BLaER1 (cell line): ENCODE data around the gene ZNF254.
"Not testable (repeated sequence)": the region's sequence is repeated elsewhere in the genome, so short reads cannot be mapped to it uniquely, and the experiment has no call there.

Experiments
- H3K27ac ChIP-seq: shearing (Covaris generic); formaldehyde crosslinking; 2 replicates; pipeline ENCODE4 v1.8.1; 2022
- H3K27me3 ChIP-seq: shearing (Covaris generic); formaldehyde crosslinking; 2 replicates; pipeline ENCODE4 v1.8.1; 2022
- H3K36me3 ChIP-seq: shearing (Covaris generic); formaldehyde crosslinking; 2 replicates; pipeline ENCODE4 v1.8.1; 2022
- H3K4me1 ChIP-seq: shearing (Covaris generic); formaldehyde crosslinking; 2 replicates; pipeline ENCODE4 v1.8.1; 2022
- H3K4me2 ChIP-seq: shearing (Covaris generic); formaldehyde crosslinking; 2 replicates; pipeline ENCODE4 v1.8.1; 2022
- H3K4me3 ChIP-seq: shearing (Covaris generic); formaldehyde crosslinking; 2 replicates; pipeline ENCODE4 v1.8.1; 2022
- H3K9ac ChIP-seq: shearing (Covaris generic); formaldehyde crosslinking; 2 replicates; pipeline ENCODE4 v1.8.1; 2022
- H3K9me3 ChIP-seq: shearing (Covaris generic); formaldehyde crosslinking; 2 replicates; pipeline ENCODE4 v1.8.1; 2022
- H4K20me1 ChIP-seq: shearing (Covaris generic); formaldehyde crosslinking; 2 replicates; pipeline ENCODE4 v1.8.1; 2022
- Cebpa-rat ChIP-seq: shearing (Covaris generic); IDR thresholded peaks from 2 replicates; pipeline ENCODE4 v1.8.1; 2022

Gene ZNF254

DNA sequence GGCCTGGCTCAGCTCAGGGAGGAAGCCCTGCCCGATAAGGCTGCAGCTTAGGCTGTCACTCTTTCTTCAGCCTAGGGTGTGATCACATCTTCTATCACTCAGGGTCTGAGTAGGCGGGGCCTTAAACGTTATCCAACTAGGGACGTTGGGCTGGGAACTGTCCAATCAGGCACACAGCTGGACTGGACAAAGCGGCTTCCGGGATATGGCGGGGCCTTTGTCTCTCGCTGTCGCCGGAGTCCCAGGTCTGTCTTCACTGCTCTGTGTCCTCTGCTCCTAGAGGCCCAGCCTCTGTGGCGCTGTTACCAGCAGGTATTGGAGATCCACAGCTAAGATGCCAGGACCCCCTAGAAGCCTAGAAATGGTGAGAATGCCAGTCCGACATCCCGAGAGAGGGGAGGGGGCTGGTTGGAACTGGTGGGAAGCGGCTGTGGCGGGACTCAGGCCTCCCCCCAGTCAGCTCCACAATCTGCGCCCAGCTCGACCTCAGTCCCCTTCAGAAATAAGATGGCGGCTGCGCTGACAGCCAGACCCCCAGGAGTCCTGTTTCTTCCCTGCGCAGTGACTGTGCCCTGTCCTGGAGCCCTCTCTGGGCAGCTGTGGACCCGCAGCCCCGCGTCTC lies at the start of gene ZNF254:
ZNF254 (plus strand) TSS at position 214 of the 622 bp plus-strand sequence; CDS start at position 335, 121 bp downstream.
- H3K4me2 ChIP-seq, result peak within 1 kb of the TSS; percentile 77
- peak within 1 kb of the TSS; percentile 89 for H3K4me3 ChIP-seq
- no peaks in the 10 kb centered on the region for H3K27me3 ChIP-seq
- H3K4me1 ChIP-seq, result peaks cover 15% of the 10 kb centered on the region
- peak within 1 kb of the TSS; percentile 98 for H3K27ac ChIP-seq
- no peaks in the 10 kb centered on the region for H4K20me1 ChIP-seq
- peak within 1 kb of the TSS; percentile 99 for H3K9ac ChIP-seq
- peaks cover 41% of the 10 kb centered on the region for H3K36me3 ChIP-seq
- TF ChIP-seq Cebpa-rat, result no peak
- H3K9me3 ChIP-seq, result peaks cover 39% of the 10 kb centered on the region

DNA sequence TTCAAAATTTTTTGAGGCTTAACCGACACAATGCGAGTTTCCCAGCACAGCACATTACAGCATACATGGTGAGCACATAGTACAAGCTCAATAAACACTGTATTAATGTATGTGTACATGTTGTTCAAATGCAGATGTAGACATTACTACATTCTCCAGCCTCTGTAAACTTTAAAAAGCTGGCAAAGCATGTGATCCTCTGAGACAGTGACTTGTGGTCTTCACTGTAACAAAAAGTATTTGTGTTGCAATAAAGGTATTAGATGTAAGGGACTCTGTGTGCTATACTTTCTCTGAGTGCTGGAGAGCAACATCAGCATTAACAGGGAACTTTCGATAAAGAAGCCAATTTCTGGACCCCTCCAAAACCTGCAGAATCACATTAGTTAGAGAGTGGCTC lies 46.4 kb upstream of the ZNF254 start:
- no peak overlapping the region for H3K9ac ChIP-seq
- H3K4me2 ChIP-seq, result no peak overlapping the region
- H3K27ac ChIP-seq, result no peak overlapping the region
- no peaks in the 10 kb centered on the region for H3K27me3 ChIP-seq
- no peak overlapping the region for H3K4me3 ChIP-seq
- no peak for TF ChIP-seq Cebpa-rat
- H3K36me3 ChIP-seq, result peaks cover 88% of the 10 kb centered on the region
- H4K20me1 ChIP-seq, result peaks cover 91% of the 10 kb centered on the region
- H3K9me3 ChIP-seq, result peaks cover 52% of the 10 kb centered on the region
- peaks cover 11% of the 10 kb centered on the region for H3K4me1 ChIP-seq

DNA sequence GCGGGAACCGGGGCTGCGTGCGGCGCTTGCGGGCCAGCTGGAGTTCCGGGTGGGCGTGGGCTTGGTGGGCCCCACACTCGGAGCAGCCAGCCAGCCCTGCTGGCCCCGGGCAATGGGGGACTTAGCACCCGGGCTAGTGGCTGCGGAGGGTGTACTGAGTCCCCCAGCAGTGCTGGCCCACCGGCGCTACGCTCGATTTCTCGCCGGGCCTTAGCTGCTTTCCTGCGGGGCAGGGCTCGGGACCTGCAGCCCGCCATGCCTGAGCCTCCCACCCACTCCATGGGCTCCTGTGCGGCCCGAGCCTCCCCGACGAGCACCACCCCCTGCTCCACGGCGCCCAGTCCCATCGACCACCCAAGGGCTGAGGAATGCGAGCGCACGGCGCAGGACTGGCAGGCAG lies 45.7 kb upstream of the ZNF254 start:
- H4K20me1 ChIP-seq, result peaks cover 91% of the 10 kb centered on the region
- not testable (repeated sequence) for H3K9ac ChIP-seq, H3K4me1 ChIP-seq, H3K4me2 ChIP-seq, H3K4me3 ChIP-seq, H3K27me3 ChIP-seq, H3K27ac ChIP-seq
- peaks cover 46% of the 10 kb centered on the region for H3K9me3 ChIP-seq
- H3K36me3 ChIP-seq, result peaks cover 88% of the 10 kb centered on the region

DNA sequence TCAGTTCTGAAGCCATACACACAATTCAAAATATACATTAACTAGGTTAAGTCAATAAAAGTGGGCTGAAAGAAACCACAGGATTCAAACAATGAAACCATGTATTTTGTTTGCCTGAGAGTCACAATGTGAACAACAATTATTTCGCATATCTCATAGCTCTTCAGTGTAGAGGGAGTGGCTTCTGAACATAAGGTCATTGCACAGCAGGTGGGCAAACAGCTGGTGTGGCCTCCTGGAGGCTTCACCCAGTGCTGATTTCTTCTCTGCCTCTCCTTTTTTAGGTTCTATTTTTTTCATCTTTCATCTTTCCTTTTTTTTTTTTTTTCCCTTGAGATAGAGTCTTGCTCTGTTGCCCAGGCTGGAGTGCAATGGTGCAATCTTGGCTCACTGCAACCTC lies 40.4 kb upstream of the ZNF254 start:
- TF ChIP-seq Cebpa-rat, result no peak
- Histone ChIP-seq H3K9me3 (no peaks in the 10 kb centered on the region; the same call in 1 of the 2 replicates), H3K4me3 (no peak overlapping the region), H3K36me3 (peaks cover 91% of the 10 kb centered on the region), H4K20me1 (peaks cover 79% of the 10 kb centered on the region), H3K4me2 (no peak overlapping the region), H3K9ac (no peak overlapping the region), H3K4me1 (no peaks in the 10 kb centered on the region), H3K27ac (no peak overlapping the region), H3K27me3 (no peaks in the 10 kb centered on the region)

DNA sequence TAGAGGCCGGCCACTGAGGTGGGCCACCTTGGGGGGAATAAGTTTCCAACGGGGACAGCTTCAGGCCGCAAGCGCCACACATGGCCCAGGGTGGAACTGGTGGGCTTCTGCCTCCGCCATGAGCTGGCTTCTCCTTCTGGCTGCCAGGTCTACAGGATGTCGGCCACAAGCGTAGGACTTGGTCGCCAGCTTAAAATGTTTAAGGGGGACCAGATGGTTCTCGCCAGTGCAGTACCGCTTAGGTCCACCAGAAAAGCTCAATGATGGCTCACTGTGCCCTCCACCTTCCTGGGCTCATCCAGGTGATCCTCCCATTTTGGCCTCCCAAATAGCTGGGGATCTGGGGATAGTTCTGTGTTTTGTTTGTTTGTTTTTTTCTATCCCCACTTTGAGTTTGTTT lies 38.7 kb upstream of the ZNF254 start:
- Histone ChIP-seq H4K20me1 (peaks cover 71% of the 10 kb centered on the region), H3K36me3 (peaks cover 96% of the 10 kb centered on the region), H3K4me1 (no peaks in the 10 kb centered on the region), H3K9me3 (no peaks in the 10 kb centered on the region), H3K27me3 (no peaks in the 10 kb centered on the region), H3K4me2 (no peak overlapping the region), H3K27ac (no peak overlapping the region), H3K9ac (no peak overlapping the region), H3K4me3 (no peak overlapping the region)
- TF ChIP-seq Cebpa-rat, result no peak

- Histone ChIP-seq H3K4me2 (no peak overlapping the region), H3K4me3 (no peak overlapping the region), H3K27ac (no peak overlapping the region), H3K9me3 (no peaks in the 10 kb centered on the region), H3K9ac (no peak overlapping the region), H3K27me3 (no peaks in the 10 kb centered on the region), H4K20me1 (peaks cover 68% of the 10 kb centered on the region), H3K36me3 (peaks cover 100% of the 10 kb centered on the region), H3K4me1 (no peaks in the 10 kb centered on the region)
- no peak for TF ChIP-seq Cebpa-rat
Observed at GRCh38 chr19:24049537-24049936, 37.5 kb upstream of the ZNF254 start.

- no peaks in the 10 kb centered on the region for H3K27me3 ChIP-seq
- no peak overlapping the region for H3K4me2 ChIP-seq
- no peaks in the 10 kb centered on the region for H3K9me3 ChIP-seq
- peaks cover 54% of the 10 kb centered on the region; the same call in 1 of the 2 replicates for H4K20me1 ChIP-seq
- no peak overlapping the region for H3K9ac ChIP-seq
- no peak for TF ChIP-seq Cebpa-rat
- H3K36me3 ChIP-seq, result peaks cover 100% of the 10 kb centered on the region
- no peak overlapping the region for H3K27ac ChIP-seq
- H3K4me1 ChIP-seq, result no peaks in the 10 kb centered on the region
- H3K4me3 ChIP-seq, result no peak overlapping the region
Observed at GRCh38 chr19:24051516-24051915, 35.5 kb upstream of the ZNF254 start.

- Histone ChIP-seq H3K4me1 (no peaks in the 10 kb centered on the region), H3K36me3 (peaks cover 100% of the 10 kb centered on the region), H3K4me3 (no peak overlapping the region), H3K9ac (no peak overlapping the region), H3K4me2 (no peak overlapping the region), H4K20me1 (peaks cover 52% of the 10 kb centered on the region), H3K27me3 (no peaks in the 10 kb centered on the region), H3K9me3 (no peaks in the 10 kb centered on the region), H3K27ac (no peak overlapping the region)
- TF ChIP-seq Cebpa-rat, result no peak
Observed at GRCh38 chr19:24052811-24053210, 34.2 kb upstream of the ZNF254 start.

GRCh38 chr19:24053601-24054000 lies 33.4 kb upstream of the ZNF254 start:
- Histone ChIP-seq H3K4me3 (no peak overlapping the region), H3K27me3 (no peaks in the 10 kb centered on the region), H3K9me3 (no peaks in the 10 kb centered on the region), H3K4me1 (no peaks in the 10 kb centered on the region), H3K9ac (no peak overlapping the region), H4K20me1 (peaks cover 47% of the 10 kb centered on the region), H3K4me2 (no peak overlapping the region), H3K36me3 (peaks cover 100% of the 10 kb centered on the region), H3K27ac (no peak overlapping the region)
- no peak for TF ChIP-seq Cebpa-rat

DNA sequence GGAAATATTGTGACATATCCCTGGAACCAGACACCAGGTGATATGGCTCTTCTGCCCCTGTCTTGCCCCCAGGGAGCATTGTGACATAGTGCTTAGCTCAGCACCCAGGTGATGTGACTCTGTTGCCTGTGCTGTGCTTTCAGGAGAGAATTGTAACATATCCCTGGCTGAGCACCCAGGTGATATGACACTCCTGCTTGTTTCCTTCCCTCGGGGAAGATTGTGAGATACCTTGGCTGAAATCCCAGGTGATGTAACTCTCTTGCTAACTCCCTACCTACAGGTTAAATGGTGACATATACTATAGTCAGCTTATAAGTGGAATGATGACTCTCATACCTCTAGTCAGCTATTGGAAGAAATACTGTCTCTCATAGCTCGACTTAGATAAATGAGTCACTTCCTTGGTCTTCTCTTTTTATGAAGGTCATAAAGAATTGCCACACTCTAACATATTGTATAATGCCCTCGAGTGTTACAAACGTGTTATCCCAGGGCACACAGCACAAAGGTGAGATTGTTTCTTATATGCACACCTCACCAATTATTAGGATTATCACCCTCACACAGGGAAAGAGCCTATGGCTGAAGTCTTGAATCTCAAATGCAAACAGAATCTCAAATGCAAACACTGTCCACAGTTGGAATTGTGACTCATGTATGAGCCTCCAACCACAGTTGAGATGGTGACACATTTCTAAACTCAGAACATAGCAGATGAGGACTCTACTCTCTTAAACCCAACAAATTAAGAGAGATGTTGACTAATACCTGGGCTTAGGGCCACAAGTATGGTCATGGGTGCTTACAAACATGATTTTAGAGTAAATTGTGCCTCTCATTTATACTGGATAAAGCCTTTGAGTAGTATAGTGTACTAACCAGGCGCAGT lies 32.7 kb upstream of the ZNF254 start:
- H3K27ac ChIP-seq, result no peak overlapping the region
- peaks cover 46% of the 10 kb centered on the region for H4K20me1 ChIP-seq
- H3K4me3 ChIP-seq, result no peak overlapping the region
- no peak overlapping the region for H3K9ac ChIP-seq
- no peaks in the 10 kb centered on the region for H3K4me1 ChIP-seq
- TF ChIP-seq Cebpa-rat, result no peak
- peaks cover 100% of the 10 kb centered on the region for H3K36me3 ChIP-seq
- H3K27me3 ChIP-seq, result no peaks in the 10 kb centered on the region
- no peaks in the 10 kb centered on the region for H3K9me3 ChIP-seq
- no peak overlapping the region for H3K4me2 ChIP-seq
